Loucy (cell line): ENCODE results near the gene CHMP4A.

ENCODE experiments used
- H2AFZ ChIP-seq: fragments of 200-600 bp; sonication (generic); 2 replicates; pipeline ENCODE4 v1.6.0; 2016; ENCODE audit warnings: antibody characterized with exemption, mild to moderate bottlenecking, low read length, moderate library complexity
- H3F3A ChIP-seq: fragments of 200-600 bp; 2 replicates; pipeline ENCODE4 v1.6.0; 2016; ENCODE audit warnings: antibody characterized with exemption, low read depth, mild to moderate bottlenecking
- H3K27me3 ChIP-seq: fragments of 200-600 bp; sonication (generic); 2 replicates; pipeline ENCODE4 v1.6.1; 2014; ENCODE audit warnings: low read length, mild to moderate bottlenecking; ENCODE audit not compliant: insufficient read depth, poor library complexity, severe bottlenecking
- H3K36me3 ChIP-seq: fragments of 200-600 bp; sonication (generic); 2 replicates; pipeline ENCODE4 v1.6.1; 2016; ENCODE audit warnings: low read length; ENCODE audit not compliant: insufficient read depth
- H3K4me1 ChIP-seq: fragments of 200-600 bp; sonication (generic); 2 replicates; pipeline ENCODE4 v1.5.1; 2014; ENCODE audit warnings: low read length, mild to moderate bottlenecking; ENCODE audit not compliant: insufficient read depth, poor library complexity, severe bottlenecking
- H3K4me2 ChIP-seq: fragments of 200-600 bp; sonication (generic); 2 replicates; pipeline ENCODE4 v1.6.0; 2014; ENCODE audit warnings: antibody characterized with exemption, low read length, low read depth, mild to moderate bottlenecking; ENCODE audit not compliant: poor library complexity, severe bottlenecking
- H3K4me3 ChIP-seq: fragments of 200-600 bp; sonication (generic); 2 replicates; pipeline ENCODE4 v1.5.1; 2014; ENCODE audit warnings: low read length, mild to moderate bottlenecking, mixed read lengths; ENCODE audit not compliant: poor library complexity, severe bottlenecking
- H3K79me2 ChIP-seq: fragments of 200-600 bp; sonication (generic); 2 replicates; pipeline ENCODE4 v1.6.1; 2014; ENCODE audit warnings: low read length; ENCODE audit not compliant: insufficient read depth
- H3K9ac ChIP-seq: fragments of 200-600 bp; sonication (generic); 2 replicates; pipeline ENCODE4 v1.6.0; 2014; ENCODE audit warnings: mild to moderate bottlenecking, low read depth, low read length, moderate library complexity; ENCODE audit not compliant: poor library complexity, severe bottlenecking
- H3K9me2 ChIP-seq: fragments of 200-600 bp; sonication (generic); replicated peaks from 2 replicates; pipeline ENCODE4 v1.6.1; 2016; ENCODE audit warnings: low read depth, low read length, mixed read lengths
- H3K9me3 ChIP-seq: fragments of 200-600 bp; sonication (generic); 2 replicates; pipeline ENCODE4 v1.6.1; 2014; ENCODE audit warnings: mild to moderate bottlenecking, antibody characterized with exemption, low read length, low read depth; ENCODE audit not compliant: insufficient read depth
- H4K20me1 ChIP-seq: fragments of 200-600 bp; sonication (generic); 2 replicates; pipeline ENCODE4 v1.6.0; 2014; ENCODE audit warnings: antibody characterized with exemption, low read length, mild to moderate bottlenecking; ENCODE audit not compliant: insufficient read depth, poor library complexity, severe bottlenecking
- EZH2phosphoT487 ChIP-seq: fragments of 200-600 bp; IDR thresholded peaks from 2 replicates; pipeline ENCODE4 v1.6.1; 2018; ENCODE audit warnings: antibody characterized with exemption, mild to moderate bottlenecking, moderate library complexity, borderline replicate concordance
- TF ChIP-seq, protein P1 (sequence below): fragments of 200-600 bp; sonication (generic); conservative IDR thresholded peaks from 2 replicates; pipeline ENCODE4 v1.5.1; 2014; ENCODE audit warnings: mild to moderate bottlenecking, antibody characterized with exemption, low read length

Gene CHMP4A

DNA sequence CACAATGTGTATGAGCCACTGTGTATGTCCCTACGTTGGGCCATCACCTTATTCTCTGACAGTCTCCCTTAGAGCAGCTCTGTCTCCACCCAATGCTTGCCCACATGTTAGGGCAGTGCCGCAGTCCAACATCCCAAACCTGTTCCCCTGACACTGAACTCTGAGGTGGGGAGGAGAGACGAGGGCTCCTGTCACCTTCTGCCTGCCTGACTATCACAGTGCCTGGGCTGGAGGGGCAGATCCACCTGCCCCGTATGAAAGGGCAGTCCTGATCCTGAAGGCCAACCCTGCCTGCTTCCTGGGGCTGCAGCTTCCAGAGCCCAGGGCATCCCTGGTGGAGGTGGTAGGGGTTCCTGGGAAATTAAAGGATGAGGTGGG, 47.5 kb upstream of the CHMP4A start:
- Histone ChIP-seq H3K27me3 (no peaks in the 10 kb centered on the region), H3K4me2 (no peak overlapping the region), H4K20me1 (no peaks in the 10 kb centered on the region), H3K4me1 (no peaks in the 10 kb centered on the region), H3K9ac (no peak overlapping the region), H2AFZ (no peak overlapping the region), H3K9me3 (no peaks in the 10 kb centered on the region), H3F3A (no peaks in the 10 kb centered on the region), H3K9me2 (no peaks in the 10 kb centered on the region), H3K79me2 (no peaks in the 10 kb centered on the region), H3K4me3 (no peak overlapping the region), H3K36me3 (no peaks in the 10 kb centered on the region)
- TF ChIP-seq EZH2phosphoT487: no peak
- TF ChIP-seq, protein P1, sequence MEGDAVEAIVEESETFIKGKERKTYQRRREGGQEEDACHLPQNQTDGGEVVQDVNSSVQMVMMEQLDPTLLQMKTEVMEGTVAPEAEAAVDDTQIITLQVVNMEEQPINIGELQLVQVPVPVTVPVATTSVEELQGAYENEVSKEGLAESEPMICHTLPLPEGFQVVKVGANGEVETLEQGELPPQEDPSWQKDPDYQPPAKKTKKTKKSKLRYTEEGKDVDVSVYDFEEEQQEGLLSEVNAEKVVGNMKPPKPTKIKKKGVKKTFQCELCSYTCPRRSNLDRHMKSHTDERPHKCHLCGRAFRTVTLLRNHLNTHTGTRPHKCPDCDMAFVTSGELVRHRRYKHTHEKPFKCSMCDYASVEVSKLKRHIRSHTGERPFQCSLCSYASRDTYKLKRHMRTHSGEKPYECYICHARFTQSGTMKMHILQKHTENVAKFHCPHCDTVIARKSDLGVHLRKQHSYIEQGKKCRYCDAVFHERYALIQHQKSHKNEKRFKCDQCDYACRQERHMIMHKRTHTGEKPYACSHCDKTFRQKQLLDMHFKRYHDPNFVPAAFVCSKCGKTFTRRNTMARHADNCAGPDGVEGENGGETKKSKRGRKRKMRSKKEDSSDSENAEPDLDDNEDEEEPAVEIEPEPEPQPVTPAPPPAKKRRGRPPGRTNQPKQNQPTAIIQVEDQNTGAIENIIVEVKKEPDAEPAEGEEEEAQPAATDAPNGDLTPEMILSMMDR: no peak

DNA sequence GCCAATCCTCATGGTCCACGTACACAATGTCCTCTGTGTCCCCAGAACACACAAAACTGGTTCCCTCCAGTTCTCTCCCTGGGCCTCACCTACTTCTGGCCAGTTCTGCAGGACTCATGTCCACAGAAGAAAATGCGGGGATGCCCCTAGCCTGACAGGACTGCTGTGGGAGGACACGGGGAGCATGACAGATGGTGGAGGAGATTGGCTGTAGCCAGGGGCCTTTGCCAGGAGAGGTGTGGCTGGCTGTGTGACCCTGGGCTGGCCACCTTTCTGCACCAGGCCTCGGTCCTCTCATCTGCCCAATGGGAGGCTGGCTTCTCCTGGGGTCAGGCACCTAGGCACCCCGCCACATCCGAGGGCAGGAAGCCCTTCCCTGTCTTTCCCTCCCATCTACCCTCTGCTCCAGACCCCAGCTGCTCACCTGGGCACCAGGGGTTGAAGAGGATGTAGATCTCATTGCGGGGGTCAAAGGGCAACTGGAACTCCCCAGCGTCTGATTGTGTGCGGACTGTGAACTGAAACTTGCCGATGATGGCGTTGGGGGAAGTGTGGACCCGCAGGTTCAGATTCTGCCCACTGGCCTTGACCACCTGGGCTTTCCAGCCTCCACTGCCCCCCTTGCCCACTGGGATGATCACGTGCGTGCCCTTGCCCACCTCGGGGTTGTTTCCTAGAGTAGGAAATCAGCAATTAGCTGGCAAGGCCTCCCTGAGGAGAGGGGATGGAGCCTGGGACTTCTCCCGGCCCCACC, 46.9 kb upstream of the CHMP4A start:
- no peak overlapping the region for H3K4me2 ChIP-seq
- no peaks in the 10 kb centered on the region for H3K4me1 ChIP-seq
- no peaks in the 10 kb centered on the region for H3F3A ChIP-seq
- H3K9me2 ChIP-seq: no peaks in the 10 kb centered on the region
- no peaks in the 10 kb centered on the region for H3K9me3 ChIP-seq
- H4K20me1 ChIP-seq: no peaks in the 10 kb centered on the region
- no peak overlapping the region for H3K9ac ChIP-seq
- no peaks in the 10 kb centered on the region for H3K36me3 ChIP-seq
- no peak for TF ChIP-seq EZH2phosphoT487
- TF ChIP-seq, protein P1: no peak
- no peaks in the 10 kb centered on the region for H3K79me2 ChIP-seq
- no peaks in the 10 kb centered on the region for H3K27me3 ChIP-seq
- H3K4me3 ChIP-seq: no peak overlapping the region
- no peak overlapping the region for H2AFZ ChIP-seq

DNA sequence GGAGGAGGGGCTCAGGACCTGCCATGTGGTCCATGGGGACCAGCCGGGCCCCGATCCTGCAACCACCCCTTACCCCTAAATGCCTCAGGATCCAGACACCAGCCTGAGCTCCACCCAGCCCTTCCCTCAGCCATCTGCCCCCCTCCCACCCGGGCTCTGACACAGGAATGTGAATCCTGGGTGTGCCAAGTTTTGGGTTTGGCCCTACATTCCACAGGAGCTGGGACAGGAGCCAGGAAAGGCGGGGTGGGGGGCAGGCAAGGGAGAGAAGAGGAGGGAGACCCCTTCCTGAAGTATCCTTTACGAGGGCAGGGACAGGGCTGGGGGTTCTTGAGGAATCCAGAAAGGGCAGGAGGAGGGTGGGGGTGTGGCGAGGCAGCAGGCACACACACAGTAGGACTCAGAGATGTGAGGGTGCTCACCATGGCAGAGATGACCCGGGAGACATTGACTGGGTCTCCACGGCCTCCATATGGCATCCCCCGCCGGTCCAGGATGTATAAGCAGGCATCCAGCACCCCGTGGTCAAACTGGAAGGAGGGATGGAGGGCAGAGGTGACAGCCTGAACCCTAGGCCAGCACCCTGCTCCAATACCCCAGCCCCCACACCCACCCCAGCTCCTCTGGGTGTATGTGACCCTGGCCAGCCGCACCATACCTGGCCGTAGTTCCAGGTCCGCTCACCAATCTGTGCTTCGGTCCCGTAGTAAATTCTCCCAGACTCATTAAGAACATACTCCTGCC, 46.2 kb upstream of the CHMP4A start:
- TF ChIP-seq EZH2phosphoT487: no peak
- TF ChIP-seq, protein P1: no peak
- Histone ChIP-seq H3K9me2 (no peaks in the 10 kb centered on the region), H3F3A (no peaks in the 10 kb centered on the region), H3K4me3 (no peak overlapping the region), H3K36me3 (no peaks in the 10 kb centered on the region), H3K4me2 (no peak overlapping the region), H4K20me1 (no peaks in the 10 kb centered on the region), H3K79me2 (no peaks in the 10 kb centered on the region), H3K9ac (no peak overlapping the region), H3K4me1 (no peaks in the 10 kb centered on the region), H2AFZ (no peak overlapping the region), H3K9me3 (no peaks in the 10 kb centered on the region), H3K27me3 (no peaks in the 10 kb centered on the region)
